Fibroblast of lung (primary cell): ENCODE data around the gene GPC6. TPM values are rescaled to one million over a fixed set of nuclear protein-coding genes. Genes with fewer than 3 reads are reported as not detected.

Experiments used
- DNase-seq, 2 donors: peaks; one replicate each; pipeline versions ENCODE4 v3.0.0 to v3.0.0-alpha.2; 2010; ENCODE audit warnings: low read depth in 2 of 2
- H2AFZ ChIP-seq: 2 replicates; pipeline ENCODE4 v1.5.1; 2012; ENCODE audit warnings: low read length, control low read depth, inconsistent platforms
- H3K27ac ChIP-seq: 2 replicates; pipeline ENCODE4 v1.5.1; 2011; ENCODE audit warnings: low read length, control low read depth; ENCODE audit not compliant: insufficient read depth
- H3K27me3 ChIP-seq: 2 replicates; pipeline ENCODE4 v1.5.1; 2011; ENCODE audit warnings: mild to moderate bottlenecking, low read length; ENCODE audit not compliant: control insufficient read depth, insufficient read depth
- H3K36me3 ChIP-seq: 2 replicates; pipeline ENCODE4 v1.5.1; 2011; ENCODE audit warnings: low read length; ENCODE audit not compliant: control insufficient read depth, insufficient read depth
- H3K4me1 ChIP-seq: 2 replicates; pipeline ENCODE4 v1.5.1; 2011; ENCODE audit warnings: low read length; ENCODE audit not compliant: control insufficient read depth, insufficient read depth; ENCODE audit errors: extremely low read depth
- H3K4me2 ChIP-seq: 2 replicates; pipeline ENCODE4 v1.5.1; 2011; ENCODE audit warnings: low read length, control low read depth; ENCODE audit not compliant: insufficient read depth; ENCODE audit errors: extremely low read depth
- H3K4me3 ChIP-seq, 4 experiments: fragments of 200-600 bp in 1 of 4; sonication (generic) in 1 of 4; replicated peaks in 1 of 4; 2 replicates each; pipeline ENCODE4 v1.5.1; 2011 to 2016; ENCODE audit warnings: low read length in 4 of 4, low read depth in 3 of 4, mild to moderate bottlenecking in 3 of 4, control low read depth in 2 of 4, inconsistent platforms in 1 of 4, mixed read lengths in 1 of 4; ENCODE audit not compliant: insufficient read depth in 1 of 4; ENCODE audit errors: control extremely low read depth in 1 of 4
- H3K79me2 ChIP-seq: 2 replicates; pipeline ENCODE4 v1.5.1; 2012; ENCODE audit warnings: mild to moderate bottlenecking, low read length, inconsistent platforms; ENCODE audit not compliant: control insufficient read depth, insufficient read depth
- H3K9ac ChIP-seq: 2 replicates; pipeline ENCODE4 v1.5.1; 2011; ENCODE audit warnings: mild to moderate bottlenecking, low read length, control low read depth; ENCODE audit not compliant: insufficient read depth
- H3K9me3 ChIP-seq: 2 replicates; pipeline ENCODE4 v1.5.1; 2012; ENCODE audit warnings: low read depth, low read length; ENCODE audit not compliant: control insufficient read depth, insufficient read depth
- H4K20me1 ChIP-seq: 2 replicates; pipeline ENCODE4 v1.5.1; 2011; ENCODE audit warnings: low read length; ENCODE audit not compliant: control insufficient read depth, insufficient read depth; ENCODE audit errors: extremely low read depth
- EZH2 ChIP-seq: IDR thresholded peaks from 2 replicates; pipeline ENCODE4 v1.5.1; 2012; ENCODE audit warnings: low read length, control low read depth, mild to moderate bottlenecking; ENCODE audit errors: missing control alignments
- polyA plus RNA-seq, 2 donors: library from polyadenylated mRNA; depleted of rRNA in 1 of 2; stranded (reverse) in 1 of 2; unstranded in 1 of 2; fragments of >200 nt; gene quantifications; 2 replicates each; pipeline ENCODE4 v1.2.1, GENCODE V29; 2011 to 2012; ENCODE audit warnings: missing spikeins in 1 of 2
- total RNA-seq: library from RNA; depleted of rRNA; stranded (reverse); fragments of >200 nt; gene quantifications from 2 replicates; pipeline ENCODE4 v1.2.1, GENCODE V29; 2014
- TF ChIP-seq, protein P1 (sequence below), 2 donors: IDR thresholded peaks in 1 of 2; conservative IDR thresholded peaks in 1 of 2; 1 replicate in 1 of 2; 2 replicates in 1 of 2; pipeline ENCODE4 v1.5.1; 2011 to 2012; ENCODE audit warnings: low read length in 2 of 2, control low read depth in 1 of 2, inconsistent platforms in 1 of 2, low read depth in 1 of 2, mild to moderate bottlenecking in 1 of 2

GPC6 gene
- total and polyA plus RNA-seq, 2 donors (not counting 1 experiment from before 2014, with no cell fraction given): 11.2 to 33.7 TPM

DNA sequence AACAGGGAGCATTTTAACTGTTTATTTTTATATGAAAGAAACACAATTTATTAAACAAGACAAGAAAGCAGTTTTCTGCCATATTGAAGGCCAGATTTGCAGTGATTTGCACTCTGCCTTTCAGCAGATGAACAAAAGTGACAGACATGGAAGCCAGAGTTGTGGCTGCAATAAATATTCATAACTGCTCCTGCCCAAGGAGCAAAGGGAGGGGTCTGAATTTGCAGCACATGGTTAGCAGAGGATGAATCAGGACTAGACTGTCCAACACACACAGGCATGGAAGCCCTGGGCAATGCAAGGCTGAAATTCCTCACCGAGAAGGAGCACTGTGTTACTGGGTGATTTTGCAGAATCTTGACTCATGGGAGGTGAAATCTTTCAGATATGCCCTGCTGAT lies 834.7 kb downstream of the GPC6 start:
- Histone ChIP-seq H3K4me1 (no peaks in the 10 kb centered on the region), H3K27ac (no peak overlapping the region), H2AFZ (no peak overlapping the region), H3K4me3 (no peak overlapping the region), H3K36me3 (no peaks in the 10 kb centered on the region), H3K79me2 (no peaks in the 10 kb centered on the region), H3K9me3 (no peaks in the 10 kb centered on the region), H3K27me3 (no peaks in the 10 kb centered on the region), H3K9ac (no peak overlapping the region), H4K20me1 (no peaks in the 10 kb centered on the region), H3K4me2 (no peak overlapping the region)
- TF ChIP-seq EZH2: no peak
- TF ChIP-seq, protein P1, sequence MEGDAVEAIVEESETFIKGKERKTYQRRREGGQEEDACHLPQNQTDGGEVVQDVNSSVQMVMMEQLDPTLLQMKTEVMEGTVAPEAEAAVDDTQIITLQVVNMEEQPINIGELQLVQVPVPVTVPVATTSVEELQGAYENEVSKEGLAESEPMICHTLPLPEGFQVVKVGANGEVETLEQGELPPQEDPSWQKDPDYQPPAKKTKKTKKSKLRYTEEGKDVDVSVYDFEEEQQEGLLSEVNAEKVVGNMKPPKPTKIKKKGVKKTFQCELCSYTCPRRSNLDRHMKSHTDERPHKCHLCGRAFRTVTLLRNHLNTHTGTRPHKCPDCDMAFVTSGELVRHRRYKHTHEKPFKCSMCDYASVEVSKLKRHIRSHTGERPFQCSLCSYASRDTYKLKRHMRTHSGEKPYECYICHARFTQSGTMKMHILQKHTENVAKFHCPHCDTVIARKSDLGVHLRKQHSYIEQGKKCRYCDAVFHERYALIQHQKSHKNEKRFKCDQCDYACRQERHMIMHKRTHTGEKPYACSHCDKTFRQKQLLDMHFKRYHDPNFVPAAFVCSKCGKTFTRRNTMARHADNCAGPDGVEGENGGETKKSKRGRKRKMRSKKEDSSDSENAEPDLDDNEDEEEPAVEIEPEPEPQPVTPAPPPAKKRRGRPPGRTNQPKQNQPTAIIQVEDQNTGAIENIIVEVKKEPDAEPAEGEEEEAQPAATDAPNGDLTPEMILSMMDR (conservative IDR thresholded peaks at IDR 0.05 in 1 of 2, IDR thresholded peaks at IDR 0.05 in 1 of 2; ENCODE audit: low read depth in 1 of 2, low read length in 2 of 2): no peak
- DNase-seq: peak; percentile 53 to 82

DNA sequence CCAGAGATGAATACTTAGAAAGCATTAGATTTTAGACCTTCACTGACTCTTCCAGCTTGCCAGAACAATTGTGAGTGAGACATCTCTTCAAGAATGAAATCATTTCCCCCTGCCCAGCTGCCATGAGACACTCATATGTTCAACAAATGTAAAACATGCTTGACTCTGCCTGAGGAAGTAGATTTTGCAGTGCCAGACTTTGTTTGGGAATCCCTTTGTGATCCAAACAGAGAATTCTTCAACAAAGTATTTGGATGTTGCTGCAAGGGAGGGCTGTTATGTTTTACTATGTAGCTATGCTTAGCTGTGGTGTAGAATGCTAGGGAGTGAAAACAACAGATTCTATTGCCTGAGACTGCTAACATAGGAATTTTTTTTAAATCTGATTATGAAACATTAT lies 836.5 kb downstream of the GPC6 start:
- Histone ChIP-seq H3K4me1 (no peaks in the 10 kb centered on the region), H3K79me2 (no peaks in the 10 kb centered on the region), H3K4me3 (no peak overlapping the region), H4K20me1 (no peaks in the 10 kb centered on the region), H3K36me3 (no peaks in the 10 kb centered on the region), H3K27me3 (no peaks in the 10 kb centered on the region), H3K9ac (no peak overlapping the region), H3K4me2 (no peak overlapping the region), H2AFZ (no peak overlapping the region), H3K9me3 (no peaks in the 10 kb centered on the region), H3K27ac (no peak overlapping the region)
- DNase-seq: peak; percentile 27 to 72
- TF ChIP-seq, protein P1 (conservative IDR thresholded peaks at IDR 0.05 in 1 of 2, IDR thresholded peaks at IDR 0.05 in 1 of 2; ENCODE audit: low read depth in 1 of 2, low read length in 2 of 2): no peak
- no peak for TF ChIP-seq EZH2

GRCh38 chr13:94063848-94064247 lies 837.2 kb downstream of the GPC6 start:
- Histone ChIP-seq H3K36me3 (no peaks in the 10 kb centered on the region), H3K4me3 (no peak overlapping the region), H3K27ac (no peak overlapping the region), H3K9me3 (no peaks in the 10 kb centered on the region), H3K4me2 (no peak overlapping the region), H2AFZ (no peak overlapping the region), H3K27me3 (no peaks in the 10 kb centered on the region), H3K9ac (no peak overlapping the region), H3K79me2 (no peaks in the 10 kb centered on the region), H4K20me1 (no peaks in the 10 kb centered on the region), H3K4me1 (no peaks in the 10 kb centered on the region)
- DNase-seq: no peak
- no peak for TF ChIP-seq EZH2
- TF ChIP-seq, protein P1 (conservative IDR thresholded peaks at IDR 0.05 in 1 of 2, IDR thresholded peaks at IDR 0.05 in 1 of 2; ENCODE audit: low read depth in 1 of 2, low read length in 2 of 2): no peak
